GM06990 (cell line): ENCODE results near the gene RAD51D.

Experiments used
- DNase-seq: peaks from one replicate; pipeline ENCODE4 v3.0.0-alpha.2; 2011; ENCODE audit not compliant: insufficient read length; ENCODE audit errors: extremely low read depth
- H3K27me3 ChIP-seq: replicated peaks from 2 replicates; pipeline ENCODE4 v1.6.0; 2011; ENCODE audit warnings: low read length; ENCODE audit not compliant: control insufficient read depth, insufficient read depth
- H3K36me3 ChIP-seq: 2 replicates; pipeline ENCODE4 v1.5.1; 2011; ENCODE audit warnings: low read length; ENCODE audit not compliant: control insufficient read depth, insufficient read depth
- H3K4me3 ChIP-seq: replicated peaks from 2 replicates; pipeline ENCODE4 v1.5.1; 2011; ENCODE audit warnings: low read depth, mild to moderate bottlenecking, control low read depth, low read length
- TF ChIP-seq, protein P1 (sequence below): IDR thresholded peaks from 2 replicates; pipeline ENCODE4 v1.5.1; 2011; ENCODE audit warnings: low read length, control low read depth, mild to moderate bottlenecking, inconsistent platforms; ENCODE audit not compliant: insufficient read depth, poor library complexity, severe bottlenecking

The RAD51D gene

GRCh38 chr17:35087731-35088355 lies 31.8 kb downstream of the RAD51D start:
- no peak for DNase-seq
- peak overlapping the region; percentile 69 for H3K4me3 ChIP-seq
- H3K27me3 ChIP-seq: no peaks in the 10 kb centered on the region
- H3K36me3 ChIP-seq: no peaks in the 10 kb centered on the region
- TF ChIP-seq, protein P1, sequence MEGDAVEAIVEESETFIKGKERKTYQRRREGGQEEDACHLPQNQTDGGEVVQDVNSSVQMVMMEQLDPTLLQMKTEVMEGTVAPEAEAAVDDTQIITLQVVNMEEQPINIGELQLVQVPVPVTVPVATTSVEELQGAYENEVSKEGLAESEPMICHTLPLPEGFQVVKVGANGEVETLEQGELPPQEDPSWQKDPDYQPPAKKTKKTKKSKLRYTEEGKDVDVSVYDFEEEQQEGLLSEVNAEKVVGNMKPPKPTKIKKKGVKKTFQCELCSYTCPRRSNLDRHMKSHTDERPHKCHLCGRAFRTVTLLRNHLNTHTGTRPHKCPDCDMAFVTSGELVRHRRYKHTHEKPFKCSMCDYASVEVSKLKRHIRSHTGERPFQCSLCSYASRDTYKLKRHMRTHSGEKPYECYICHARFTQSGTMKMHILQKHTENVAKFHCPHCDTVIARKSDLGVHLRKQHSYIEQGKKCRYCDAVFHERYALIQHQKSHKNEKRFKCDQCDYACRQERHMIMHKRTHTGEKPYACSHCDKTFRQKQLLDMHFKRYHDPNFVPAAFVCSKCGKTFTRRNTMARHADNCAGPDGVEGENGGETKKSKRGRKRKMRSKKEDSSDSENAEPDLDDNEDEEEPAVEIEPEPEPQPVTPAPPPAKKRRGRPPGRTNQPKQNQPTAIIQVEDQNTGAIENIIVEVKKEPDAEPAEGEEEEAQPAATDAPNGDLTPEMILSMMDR: no peak

DNA sequence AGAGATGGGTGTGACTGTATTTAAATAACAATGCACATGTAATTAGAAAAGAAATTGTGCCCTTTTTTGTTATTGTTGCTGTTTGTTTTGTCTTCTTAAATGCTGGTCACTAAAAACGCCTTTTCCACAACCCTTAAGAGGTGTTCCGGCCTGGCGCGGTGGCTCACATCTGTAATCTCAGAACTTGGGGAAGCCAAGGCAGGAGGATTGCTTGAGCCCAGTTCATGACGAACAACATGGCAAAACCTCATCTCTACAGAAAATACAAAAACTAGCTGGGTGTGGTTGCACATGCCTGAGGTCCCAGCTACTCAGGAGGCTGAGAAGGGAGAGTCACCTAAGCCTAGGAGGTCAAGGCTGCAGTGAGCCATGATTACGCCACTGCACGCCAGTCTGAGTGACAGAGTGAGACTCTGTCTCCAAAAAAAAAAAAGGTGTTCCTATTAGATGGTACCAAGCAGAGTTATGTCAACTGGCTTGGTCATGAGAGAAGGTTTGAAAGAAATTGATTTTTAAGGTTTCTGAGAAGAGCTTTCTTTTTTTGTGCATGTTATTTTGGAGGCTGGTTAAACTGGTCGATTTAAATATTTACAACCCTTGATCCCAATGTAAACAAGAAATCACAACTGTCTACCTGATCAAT lies 32.6 kb downstream of the RAD51D start:
- TF ChIP-seq, protein P1: no peak
- H3K27me3 ChIP-seq: no peaks in the 10 kb centered on the region
- no peak for DNase-seq
- no peaks in the 10 kb centered on the region for H3K36me3 ChIP-seq
- peak overlapping the region; percentile 69 for H3K4me3 ChIP-seq

DNA sequence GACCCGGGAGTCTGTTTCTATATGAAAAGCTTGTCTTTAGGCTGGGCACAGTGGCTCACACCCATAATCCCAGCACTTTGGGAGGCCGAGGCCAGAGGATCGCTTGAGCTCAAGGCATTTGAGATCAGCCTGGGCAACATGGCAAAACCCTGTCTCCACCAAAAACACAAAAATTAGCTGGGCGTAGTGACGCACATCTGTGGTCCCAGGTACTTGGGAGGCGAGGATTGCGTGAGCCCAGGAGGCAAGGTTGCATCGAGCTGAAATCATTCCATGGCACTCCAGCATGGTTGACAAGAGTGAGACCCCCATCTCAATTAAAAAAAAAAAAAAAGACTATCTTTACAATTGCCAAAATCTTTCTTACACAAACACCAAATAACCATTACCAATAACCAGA lies 33.5 kb downstream of the RAD51D start:
- TF ChIP-seq, protein P1: no peak
- Histone ChIP-seq H3K4me3 (peak overlapping the region; percentile 25; the same call in 1 of the 2 replicates), H3K36me3 (no peaks in the 10 kb centered on the region), H3K27me3 (no peaks in the 10 kb centered on the region)
- no peak for DNase-seq

DNA sequence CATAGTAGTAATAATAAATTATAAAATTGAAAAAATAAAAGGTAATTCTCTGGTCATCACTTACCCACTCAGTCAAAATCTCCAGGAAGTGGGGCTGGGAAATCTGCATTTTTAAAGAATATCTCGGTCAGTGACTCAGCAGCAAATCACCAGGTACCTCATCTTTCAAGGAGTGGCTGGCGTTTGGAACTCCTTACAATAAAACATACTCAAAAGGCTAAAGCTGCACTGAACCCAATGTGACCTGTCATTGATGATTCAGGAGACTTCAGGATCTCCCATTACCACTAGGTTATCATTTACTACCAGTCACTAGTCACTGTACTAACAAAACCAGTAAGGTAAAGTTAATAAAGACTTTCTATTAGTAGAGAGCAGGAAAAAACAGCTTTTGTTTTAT lies 34.7 kb downstream of the RAD51D start:
- H3K36me3 ChIP-seq: no peaks in the 10 kb centered on the region
- H3K27me3 ChIP-seq: no peaks in the 10 kb centered on the region
- no peak for DNase-seq
- H3K4me3 ChIP-seq: no peak overlapping the region
- TF ChIP-seq, protein P1: no peak

DNA sequence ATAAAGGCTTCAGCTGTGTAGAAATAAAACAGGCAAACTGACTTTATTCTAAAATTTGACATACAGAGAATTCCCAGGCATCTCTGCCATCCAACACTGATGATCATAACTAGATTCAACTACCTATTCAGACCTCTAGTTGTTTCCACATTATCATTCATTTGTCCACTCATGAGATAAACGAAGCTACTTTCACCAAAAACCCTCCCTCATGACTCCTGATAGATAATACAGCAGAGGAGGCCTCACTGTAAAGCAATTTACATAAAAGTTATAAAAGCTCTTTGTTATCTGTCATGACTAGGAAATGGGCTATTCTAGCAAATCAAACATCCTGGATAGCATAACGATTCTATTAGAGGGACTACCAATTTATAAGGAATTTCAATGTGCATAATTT lies 36.6 kb downstream of the RAD51D start:
- Histone ChIP-seq H3K4me3 (no peak overlapping the region; the same call in 1 of the 2 replicates), H3K36me3 (no peaks in the 10 kb centered on the region), H3K27me3 (no peaks in the 10 kb centered on the region)
- no peak for DNase-seq
- TF ChIP-seq, protein P1: no peak
